SU-DHL-6 (cell line): ENCODE measurements around the gene NFIA.

Experiments
- H2AFZ ChIP-seq: fragments of 200-600 bp; sonication (generic); 2 replicates; pipeline ENCODE4 v1.6.1; 2014; ENCODE audit warnings: low read depth, mild to moderate bottlenecking, moderate library complexity, mixed read lengths, antibody characterized with exemption, low read length; ENCODE audit not compliant: severe bottlenecking
- H3F3A ChIP-seq: fragments of 200-600 bp; shearing (Covaris generic); 2 replicates; pipeline ENCODE4 v1.6.0; 2016; ENCODE audit warnings: antibody characterized with exemption, mild to moderate bottlenecking; ENCODE audit not compliant: insufficient read depth
- H3K27ac ChIP-seq: fragments of 200-600 bp; sonication (generic); 2 replicates; pipeline ENCODE4 v1.5.1; 2016; ENCODE audit warnings: low read depth, mild to moderate bottlenecking, low read length, moderate library complexity, mixed read lengths
- H3K27me3 ChIP-seq: fragments of 200-600 bp; sonication (generic), shearing (Covaris generic); 2 replicates; pipeline ENCODE4 v1.6.0; 2014; ENCODE audit warnings: mild to moderate bottlenecking, low read length
- H3K36me3 ChIP-seq: fragments of 200-600 bp; sonication (generic); 2 replicates; pipeline ENCODE4 v1.6.1; 2014; ENCODE audit warnings: mild to moderate bottlenecking, low read length, mixed read lengths
- H3K4me2 ChIP-seq: fragments of 300-600, 200-600 bp; shearing (Covaris generic), sonication (generic); 2 replicates; pipeline ENCODE4 v1.6.0; 2014; ENCODE audit warnings: low read length, low read depth, mild to moderate bottlenecking; ENCODE audit not compliant: poor library complexity, severe bottlenecking
- H3K4me3 ChIP-seq: fragments of 200-600 bp; sonication (generic); 2 replicates; pipeline ENCODE4 v1.5.1; 2014; ENCODE audit warnings: antibody characterized with exemption, low read length, mild to moderate bottlenecking, mixed read lengths; ENCODE audit not compliant: insufficient read depth, poor library complexity, severe bottlenecking
- H3K79me2 ChIP-seq: fragments of 200-600 bp; sonication (generic); 2 replicates; pipeline ENCODE4 v1.6.1; 2014; ENCODE audit warnings: mild to moderate bottlenecking, low read length, moderate library complexity; ENCODE audit not compliant: insufficient read depth
- H3K9ac ChIP-seq: fragments of 200-600 bp; sonication (generic); 2 replicates; pipeline ENCODE4 v1.7.0; 2014; ENCODE audit warnings: mild to moderate bottlenecking, low read length
- H3K9me2 ChIP-seq: fragments of 200-600 bp; sonication (generic); replicated peaks from 2 replicates; pipeline ENCODE4 v1.6.1; 2014; ENCODE audit warnings: low read length; ENCODE audit not compliant: insufficient read depth
- H3K9me3 ChIP-seq: fragments of 200-600 bp; sonication (generic); 2 replicates; pipeline ENCODE4 v1.6.1; 2014; ENCODE audit warnings: low read length, mixed read lengths; ENCODE audit not compliant: insufficient read depth
- H4K20me1 ChIP-seq: fragments of 200-600 bp; sonication (generic); 2 replicates; pipeline ENCODE4 v1.6.1; 2014; ENCODE audit warnings: low read depth, mild to moderate bottlenecking, antibody characterized with exemption, low read length, moderate library complexity, mixed read lengths
- CTCF ChIP-seq: fragments of 200-600 bp; sonication (generic); IDR thresholded peaks from one replicate; pipeline ENCODE4 v1.5.1; 2017; ENCODE audit warnings: antibody characterized with exemption, mild to moderate bottlenecking, low read length, moderate library complexity; ENCODE audit not compliant: insufficient read depth, poor library complexity, severe bottlenecking
- EZH2phosphoT487 ChIP-seq: fragments of 200-600 bp; sonication (generic), shearing (Covaris generic); conservative IDR thresholded peaks from 2 replicates; pipeline ENCODE4 v1.6.1; 2018; ENCODE audit warnings: mild to moderate bottlenecking, antibody characterized with exemption, low read length, moderate library complexity, mixed read lengths

NFIA gene

GRCh38 chr1:61455400-61455799 is 373.0 kb downstream of the NFIA start:
- Histone ChIP-seq H3K9me3 (no peaks in the 10 kb centered on the region), H3K4me2 (no peak overlapping the region), H3K79me2 (no peaks in the 10 kb centered on the region), H3K4me3 (no peak overlapping the region), H3K27ac (no peak overlapping the region), H3K9ac (no peak overlapping the region), H3K27me3 (no peaks in the 10 kb centered on the region), H3F3A (no peaks in the 10 kb centered on the region), H3K9me2 (no peaks in the 10 kb centered on the region), H3K36me3 (no peaks in the 10 kb centered on the region), H2AFZ (no peak overlapping the region), H4K20me1 (no peaks in the 10 kb centered on the region)
- TF ChIP-seq EZH2phosphoT487: no peak
- no peak for TF ChIP-seq CTCF

GRCh38 chr1:61457526-61458040 is 375.2 kb downstream of the NFIA start:
- Histone ChIP-seq H3K9me3 (no peaks in the 10 kb centered on the region), H3K27ac (no peak overlapping the region), H3F3A (no peaks in the 10 kb centered on the region), H4K20me1 (no peaks in the 10 kb centered on the region), H3K79me2 (no peaks in the 10 kb centered on the region), H3K27me3 (no peaks in the 10 kb centered on the region), H3K36me3 (no peaks in the 10 kb centered on the region), H3K9ac (no peak overlapping the region), H2AFZ (no peak overlapping the region), H3K4me3 (no peak overlapping the region), H3K4me2 (no peak overlapping the region), H3K9me2 (no peaks in the 10 kb centered on the region)
- TF ChIP-seq CTCF (no peak), EZH2phosphoT487 (no peak)

DNA sequence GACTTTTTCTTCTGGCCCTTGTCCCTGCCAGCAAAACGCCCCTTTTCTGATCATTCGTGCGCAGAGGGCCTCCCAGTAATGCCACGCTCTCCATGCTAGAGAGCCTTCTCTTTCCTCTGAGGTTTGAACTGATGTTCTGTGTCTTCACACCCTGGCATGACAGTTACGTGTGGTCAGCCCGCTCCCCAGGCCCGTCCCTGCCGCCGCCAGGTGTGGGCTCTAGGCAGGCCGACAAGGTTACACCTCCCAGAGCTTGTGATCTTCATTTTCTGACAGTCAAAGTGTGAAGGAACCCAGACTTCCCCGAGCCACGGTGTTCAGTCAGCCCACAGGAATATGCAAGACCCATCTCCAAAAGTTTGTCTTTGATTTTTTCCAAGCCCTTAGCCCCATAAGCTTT is 377.0 kb downstream of the NFIA start:
- Histone ChIP-seq H3K27me3 (no peaks in the 10 kb centered on the region), H3K9ac (no peak overlapping the region), H4K20me1 (no peaks in the 10 kb centered on the region), H3K79me2 (no peaks in the 10 kb centered on the region), H3K9me3 (no peaks in the 10 kb centered on the region), H3K27ac (no peak overlapping the region), H2AFZ (no peak overlapping the region), H3K9me2 (no peaks in the 10 kb centered on the region), H3K4me2 (no peak overlapping the region), H3K36me3 (no peaks in the 10 kb centered on the region), H3K4me3 (no peak overlapping the region), H3F3A (no peaks in the 10 kb centered on the region)
- no peak for TF ChIP-seq CTCF
- no peak for TF ChIP-seq EZH2phosphoT487
